HG03342 (cell line): ENCODE measurements around the gene GRM4.

Experiments used
- ATAC-seq: cut with Tn5 transposase; IDR thresholded peaks from one replicate; pipeline ENCODE4 v1.9.1; 2021; ENCODE audit warnings: mild to moderate bottlenecking, moderate library complexity; ENCODE audit not compliant: unreplicated experiment

The GRM4 gene

GRCh38 chr6:34110610-34111009 lies 35.3 kb downstream of the GRM4 start:
- no peak for ATAC-seq

- ATAC-seq: no peak
Observed at GRCh38 chr6:34108176-34108575, 37.7 kb downstream of the GRM4 start.

- no peak for ATAC-seq
Observed at GRCh38 chr6:34106900-34107299, 39.0 kb downstream of the GRM4 start.

- ATAC-seq: no peak
Observed at GRCh38 chr6:34106421-34106820, 39.5 kb downstream of the GRM4 start.

- ATAC-seq: no peak
Observed at GRCh38 chr6:34104628-34105027, 41.3 kb downstream of the GRM4 start.

- ATAC-seq: no peak
Observed at GRCh38 chr6:34104186-34104585, 41.7 kb downstream of the GRM4 start.

- no peak for ATAC-seq
Observed at GRCh38 chr6:34103321-34103720, 42.6 kb downstream of the GRM4 start.

GRCh38 chr6:34102696-34103095 lies 43.2 kb downstream of the GRM4 start:
- ATAC-seq: no peak

GRCh38 chr6:34102099-34102656 lies 43.7 kb downstream of the GRM4 start:
- no peak for ATAC-seq

GRCh38 chr6:34100788-34101187 lies 45.1 kb downstream of the GRM4 start:
- no peak for ATAC-seq

- ATAC-seq: no peak
Observed at GRCh38 chr6:34099878-34100277, 46.0 kb downstream of the GRM4 start.

- ATAC-seq: no peak
Observed at GRCh38 chr6:34098045-34098936, 47.6 kb downstream of the GRM4 start.

- no peak for ATAC-seq
Observed at GRCh38 chr6:34096814-34097213, 49.1 kb downstream of the GRM4 start.

GRCh38 chr6:34096193-34096592 lies 49.7 kb downstream of the GRM4 start:
- ATAC-seq: no peak

- no peak for ATAC-seq
Observed at GRCh38 chr6:34095741-34096140, 50.1 kb downstream of the GRM4 start.

GRCh38 chr6:34095136-34095505 lies 50.8 kb downstream of the GRM4 start:
- ATAC-seq: no peak

- ATAC-seq: no peak
Observed at GRCh38 chr6:34094474-34095135, 51.3 kb downstream of the GRM4 start.

GRCh38 chr6:34093854-34094430 lies 51.9 kb downstream of the GRM4 start:
- no peak for ATAC-seq

GRCh38 chr6:34093206-34093605 lies 52.7 kb downstream of the GRM4 start:
- no peak for ATAC-seq

GRCh38 chr6:34092631-34093030 lies 53.3 kb downstream of the GRM4 start:
- ATAC-seq: no peak

GRCh38 chr6:34090935-34091334 lies 55.0 kb downstream of the GRM4 start:
- ATAC-seq: no peak

- ATAC-seq: no peak
Observed at GRCh38 chr6:34090529-34090928, 55.4 kb downstream of the GRM4 start.
